GM23248 (cell line): ENCODE measurements around the gene EIF1.

Source experiments
- EZH2 ChIP-seq: fragments of 200-600 bp; sonication (generic); IDR thresholded peaks from 2 replicates; pipeline ENCODE4 v1.6.1; 2018; ENCODE audit warnings: antibody characterized with exemption, mild to moderate bottlenecking; ENCODE audit not compliant: insufficient read depth, poor library complexity, severe bottlenecking
- EZH2phosphoT487 ChIP-seq: fragments of 200-600 bp; sonication (generic); IDR thresholded peaks from 2 replicates; pipeline ENCODE4 v1.6.1; 2018; ENCODE audit warnings: antibody characterized with exemption, moderate library complexity, mild to moderate bottlenecking, low read depth; ENCODE audit not compliant: insufficient read depth

DNA sequence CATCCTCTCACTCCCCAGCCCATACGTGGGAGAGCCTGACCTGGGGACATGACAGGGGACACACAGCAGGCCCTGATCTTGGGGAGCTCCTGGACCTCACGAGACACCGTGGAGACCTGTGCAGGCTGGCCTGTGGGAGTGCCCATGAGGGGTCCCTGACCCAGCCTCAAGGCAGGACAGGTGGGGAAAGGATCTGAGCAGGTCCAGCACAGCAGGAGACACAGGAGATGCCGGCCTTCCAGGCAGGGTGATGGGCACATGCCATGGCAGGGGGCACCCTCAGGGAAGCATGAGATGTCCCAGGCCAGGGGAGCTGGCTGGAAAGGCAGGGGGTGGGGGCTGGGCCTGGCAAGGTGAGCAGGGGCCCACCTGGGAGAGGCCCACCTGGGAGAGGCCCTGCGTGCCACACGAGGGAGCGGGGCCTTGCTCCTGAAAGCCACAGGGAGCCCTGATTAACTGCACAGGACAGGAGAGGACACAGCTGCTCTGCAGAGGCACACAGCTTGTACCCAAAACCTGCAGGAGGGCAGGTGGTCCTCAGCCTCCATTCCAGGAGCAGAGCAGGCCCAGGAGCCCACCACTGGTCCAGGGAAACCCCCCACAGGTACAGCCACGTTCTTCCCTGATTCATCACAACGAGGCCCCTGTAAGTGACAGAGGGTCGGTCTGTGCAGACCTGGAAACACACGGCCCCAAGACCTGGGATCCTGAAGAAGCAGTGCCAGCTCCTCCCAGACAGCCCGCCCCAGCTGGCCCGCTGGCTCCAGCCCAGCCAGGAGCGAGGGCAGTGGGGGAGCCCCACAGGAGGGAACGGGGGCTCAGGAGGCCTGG lies 37.7 kb upstream of the EIF1 start:
- no peak for TF ChIP-seq EZH2
- TF ChIP-seq EZH2phosphoT487 = no peak
